Measurements from ENCODE around the gene FAM151A.

DNA sequence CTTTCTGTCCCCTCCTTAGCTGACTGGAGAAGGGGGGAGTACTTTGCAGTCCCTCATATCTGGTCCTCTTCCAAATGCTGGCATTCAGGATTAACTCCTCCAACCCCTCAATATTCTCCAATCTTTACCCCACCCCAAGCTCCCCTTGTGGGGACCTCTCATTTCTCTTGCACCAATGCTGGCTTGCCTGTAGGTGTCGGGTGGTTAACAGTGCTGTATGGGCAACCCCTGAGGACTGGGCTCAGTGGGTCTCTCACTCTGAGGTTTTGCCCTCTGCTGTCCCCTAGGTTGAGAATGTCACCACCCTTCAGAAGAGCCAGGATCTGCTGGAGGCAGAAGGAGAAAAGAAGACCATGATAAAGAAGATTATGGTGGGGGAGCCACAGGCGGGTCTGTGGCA, 45.2 kb upstream of the FAM151A start:
- TF ChIP-seq, protein P1, sequence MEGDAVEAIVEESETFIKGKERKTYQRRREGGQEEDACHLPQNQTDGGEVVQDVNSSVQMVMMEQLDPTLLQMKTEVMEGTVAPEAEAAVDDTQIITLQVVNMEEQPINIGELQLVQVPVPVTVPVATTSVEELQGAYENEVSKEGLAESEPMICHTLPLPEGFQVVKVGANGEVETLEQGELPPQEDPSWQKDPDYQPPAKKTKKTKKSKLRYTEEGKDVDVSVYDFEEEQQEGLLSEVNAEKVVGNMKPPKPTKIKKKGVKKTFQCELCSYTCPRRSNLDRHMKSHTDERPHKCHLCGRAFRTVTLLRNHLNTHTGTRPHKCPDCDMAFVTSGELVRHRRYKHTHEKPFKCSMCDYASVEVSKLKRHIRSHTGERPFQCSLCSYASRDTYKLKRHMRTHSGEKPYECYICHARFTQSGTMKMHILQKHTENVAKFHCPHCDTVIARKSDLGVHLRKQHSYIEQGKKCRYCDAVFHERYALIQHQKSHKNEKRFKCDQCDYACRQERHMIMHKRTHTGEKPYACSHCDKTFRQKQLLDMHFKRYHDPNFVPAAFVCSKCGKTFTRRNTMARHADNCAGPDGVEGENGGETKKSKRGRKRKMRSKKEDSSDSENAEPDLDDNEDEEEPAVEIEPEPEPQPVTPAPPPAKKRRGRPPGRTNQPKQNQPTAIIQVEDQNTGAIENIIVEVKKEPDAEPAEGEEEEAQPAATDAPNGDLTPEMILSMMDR (IDR thresholded peaks at IDR 0.05; ENCODE audit: extremely low read depth in 1 of 2, insufficient read depth in 1 of 2, low read depth in 1 of 2, low read length in 2 of 2), result no peak
- TF ChIP-seq, protein P2, sequence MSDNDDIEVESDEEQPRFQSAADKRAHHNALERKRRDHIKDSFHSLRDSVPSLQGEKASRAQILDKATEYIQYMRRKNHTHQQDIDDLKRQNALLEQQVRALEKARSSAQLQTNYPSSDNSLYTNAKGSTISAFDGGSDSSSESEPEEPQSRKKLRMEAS (IDR thresholded peaks at IDR 0.05; ENCODE audit: insufficient read depth, insufficient read length), result no peak
- TF ChIP-seq POLR2AphosphoS5 (IDR thresholded peaks at IDR 0.05; ENCODE audit: insufficient read depth, low read depth, low read length), result no peak
- TF ChIP-seq MYC (IDR thresholded peaks at IDR 0.05; ENCODE audit: low read depth, low read length), result no peak

All from endothelial cell of umbilical vein (primary cell).